ENCODE data around the gene NKAIN2. TPM values are rescaled to one million over a fixed set of nuclear protein-coding genes. Genes with fewer than 3 reads are reported as not detected.

Gene NKAIN2
- total and polyA plus RNA-seq, 4 donors, result 16.3 to 67.0 (median 49.9) TPM

- no peaks in the 10 kb centered on the region for H3K27me3 ChIP-seq (ENCODE audit: control insufficient read depth, insufficient read depth, low read length)
- 97% methylated on average over 6 of the region's 7 CpGs for WGBS (ENCODE audit: insufficient coverage)
- DNase-seq (ENCODE audit: low read depth in 4 of 6, low spot score in 6 of 6), result peak in 2 of 6 donors; percentile 37 to 61
These were observed 627.2 kb downstream of the NKAIN2 start for GRCh38 chr6:124430740-124431318.

GRCh38 chr6:124432620-124433019 lies 629.0 kb downstream of the NKAIN2 start:
- no peak overlapping the region for H3K4me3 ChIP-seq (ENCODE audit: low read depth, low read length)
- no peaks in the 10 kb centered on the region for H3K9me3 ChIP-seq (ENCODE audit: control insufficient read depth, insufficient read depth, low read length)
- H3K36me3 ChIP-seq (ENCODE audit: control insufficient read depth, insufficient read depth, low read length), result no peaks in the 10 kb centered on the region
- DNase-seq (ENCODE audit: low read depth in 4 of 6, low spot score in 6 of 6), result no peak
- H3K4me1 ChIP-seq (ENCODE audit: control insufficient read depth, insufficient read depth, low read length), result no peaks in the 10 kb centered on the region
- no peaks in the 10 kb centered on the region for H3K27me3 ChIP-seq (ENCODE audit: control insufficient read depth, insufficient read depth, low read length)
- WGBS (ENCODE audit: insufficient coverage), result no CpG with 5 or more reads among the region's 1 CpG
- H3K27ac ChIP-seq (ENCODE audit: low read depth, low read length), result no peak overlapping the region

More at GRCh38 chr6:124430740-124431318, 627.2 kb downstream of the NKAIN2 start:
- Histone ChIP-seq H3K4me3 (ENCODE audit: low read depth, low read length) (no peak overlapping the region), H3K9me3 (ENCODE audit: control insufficient read depth, insufficient read depth, low read length) (no peaks in the 10 kb centered on the region), H3K36me3 (ENCODE audit: control insufficient read depth, insufficient read depth, low read length) (no peaks in the 10 kb centered on the region), H3K27ac (ENCODE audit: low read depth, low read length) (no peak overlapping the region), H3K4me1 (ENCODE audit: control insufficient read depth, insufficient read depth, low read length) (no peaks in the 10 kb centered on the region)

- no peaks in the 10 kb centered on the region for H3K36me3 ChIP-seq (ENCODE audit: control insufficient read depth, insufficient read depth, low read length)
- no CpG with 5 or more reads among the region's 6 CpGs for WGBS (ENCODE audit: insufficient coverage)
- no peak overlapping the region for H3K27ac ChIP-seq (ENCODE audit: low read depth, low read length)
- no peaks in the 10 kb centered on the region for H3K27me3 ChIP-seq (ENCODE audit: control insufficient read depth, insufficient read depth, low read length)
- no peaks in the 10 kb centered on the region for H3K4me1 ChIP-seq (ENCODE audit: control insufficient read depth, insufficient read depth, low read length)
- peak in 1 of 6 donors; percentile 56 for DNase-seq (ENCODE audit: low read depth in 4 of 6, low spot score in 6 of 6)
- H3K9me3 ChIP-seq (ENCODE audit: control insufficient read depth, insufficient read depth, low read length), result no peaks in the 10 kb centered on the region
- H3K4me3 ChIP-seq (ENCODE audit: low read depth, low read length), result no peak overlapping the region
These were observed 629.9 kb downstream of the NKAIN2 start for GRCh38 chr6:124433387-124434160.

GRCh38 chr6:124434421-124434820 lies 630.8 kb downstream of the NKAIN2 start:
- H3K27ac ChIP-seq (ENCODE audit: low read depth, low read length), result no peak overlapping the region

GRCh38 chr6:124436803-124437202 lies 633.1 kb downstream of the NKAIN2 start:
- Histone ChIP-seq H3K36me3 (ENCODE audit: control insufficient read depth, insufficient read depth, low read length) (no peaks in the 10 kb centered on the region), H3K9me3 (ENCODE audit: control insufficient read depth, insufficient read depth, low read length) (no peaks in the 10 kb centered on the region), H3K27ac (ENCODE audit: low read depth, low read length) (no peak overlapping the region), H3K4me3 (ENCODE audit: low read depth, low read length) (no peak overlapping the region), H3K4me1 (ENCODE audit: control insufficient read depth, insufficient read depth, low read length) (no peaks in the 10 kb centered on the region), H3K27me3 (ENCODE audit: control insufficient read depth, insufficient read depth, low read length) (no peaks in the 10 kb centered on the region)
- WGBS (ENCODE audit: insufficient coverage), result 98% methylated on average over 3 of the region's 3 CpGs
- no peak for DNase-seq (ENCODE audit: low read depth in 4 of 6, low spot score in 6 of 6)

More at GRCh38 chr6:124434421-124434820, 630.8 kb downstream of the NKAIN2 start:
- Histone ChIP-seq H3K4me3 (ENCODE audit: low read depth, low read length) (no peak overlapping the region), H3K4me1 (ENCODE audit: control insufficient read depth, insufficient read depth, low read length) (no peaks in the 10 kb centered on the region), H3K27me3 (ENCODE audit: control insufficient read depth, insufficient read depth, low read length) (no peaks in the 10 kb centered on the region), H3K9me3 (ENCODE audit: control insufficient read depth, insufficient read depth, low read length) (no peaks in the 10 kb centered on the region), H3K36me3 (ENCODE audit: control insufficient read depth, insufficient read depth, low read length) (no peaks in the 10 kb centered on the region)
- DNase-seq (ENCODE audit: low read depth in 4 of 6, low spot score in 6 of 6), result no peak
- WGBS (ENCODE audit: insufficient coverage), result no CpG with 5 or more reads among the region's 2 CpGs

GRCh38 chr6:124438546-124439065 lies 634.9 kb downstream of the NKAIN2 start:
- WGBS (ENCODE audit: insufficient coverage), result 68% methylated on average over 2 of the region's 4 CpGs
- DNase-seq (ENCODE audit: low read depth in 4 of 6, low spot score in 6 of 6), result peak in 3 of 6 donors; percentile 6 to 86 (median 22)

GRCh38 chr6:124441450-124441849 lies 637.8 kb downstream of the NKAIN2 start:
- Histone ChIP-seq H3K36me3 (ENCODE audit: control insufficient read depth, insufficient read depth, low read length) (no peaks in the 10 kb centered on the region), H3K9me3 (ENCODE audit: control insufficient read depth, insufficient read depth, low read length) (no peaks in the 10 kb centered on the region), H3K27me3 (ENCODE audit: control insufficient read depth, insufficient read depth, low read length) (no peaks in the 10 kb centered on the region), H3K4me1 (ENCODE audit: control insufficient read depth, insufficient read depth, low read length) (no peaks in the 10 kb centered on the region), H3K4me3 (ENCODE audit: low read depth, low read length) (no peak overlapping the region), H3K27ac (ENCODE audit: low read depth, low read length) (no peak overlapping the region)
- no peak for DNase-seq (ENCODE audit: low read depth in 4 of 6, low spot score in 6 of 6)
- WGBS (ENCODE audit: insufficient coverage), result 86% methylated on average over 2 of the region's 3 CpGs

More at GRCh38 chr6:124438546-124439065, 634.9 kb downstream of the NKAIN2 start:
- Histone ChIP-seq H3K4me3 (ENCODE audit: low read depth, low read length) (no peak overlapping the region), H3K4me1 (ENCODE audit: control insufficient read depth, insufficient read depth, low read length) (no peaks in the 10 kb centered on the region), H3K27ac (ENCODE audit: low read depth, low read length) (no peak overlapping the region), H3K27me3 (ENCODE audit: control insufficient read depth, insufficient read depth, low read length) (no peaks in the 10 kb centered on the region), H3K36me3 (ENCODE audit: control insufficient read depth, insufficient read depth, low read length) (no peaks in the 10 kb centered on the region), H3K9me3 (ENCODE audit: control insufficient read depth, insufficient read depth, low read length) (no peaks in the 10 kb centered on the region)

- Histone ChIP-seq H3K27ac (ENCODE audit: low read depth, low read length) (no peak overlapping the region), H3K4me1 (ENCODE audit: control insufficient read depth, insufficient read depth, low read length) (no peaks in the 10 kb centered on the region), H3K4me3 (ENCODE audit: low read depth, low read length) (no peak overlapping the region), H3K36me3 (ENCODE audit: control insufficient read depth, insufficient read depth, low read length) (no peaks in the 10 kb centered on the region), H3K9me3 (ENCODE audit: control insufficient read depth, insufficient read depth, low read length) (no peaks in the 10 kb centered on the region), H3K27me3 (ENCODE audit: control insufficient read depth, insufficient read depth, low read length) (no peaks in the 10 kb centered on the region)
- no peak for DNase-seq (ENCODE audit: low read depth in 4 of 6, low spot score in 6 of 6)
- WGBS (ENCODE audit: insufficient coverage), result no CpG with 5 or more reads among the region's 2 CpGs
These were observed 639.9 kb downstream of the NKAIN2 start for GRCh38 chr6:124443541-124443940.

- Histone ChIP-seq H3K36me3 (ENCODE audit: control insufficient read depth, insufficient read depth, low read length) (no peaks in the 10 kb centered on the region), H3K4me3 (ENCODE audit: low read depth, low read length) (no peak overlapping the region), H3K27ac (ENCODE audit: low read depth, low read length) (no peak overlapping the region), H3K9me3 (ENCODE audit: control insufficient read depth, insufficient read depth, low read length) (no peaks in the 10 kb centered on the region), H3K27me3 (ENCODE audit: control insufficient read depth, insufficient read depth, low read length) (no peaks in the 10 kb centered on the region), H3K4me1 (ENCODE audit: control insufficient read depth, insufficient read depth, low read length) (no peaks in the 10 kb centered on the region)
- DNase-seq (ENCODE audit: low read depth in 4 of 6, low spot score in 6 of 6), result no peak
- no CpG with 5 or more reads among the region's 3 CpGs for WGBS (ENCODE audit: insufficient coverage)
These were observed 641.9 kb downstream of the NKAIN2 start for GRCh38 chr6:124445581-124445980.

All from spinal cord (tissue), 10 donors.